C4-2B (cell line): ENCODE measurements around the gene KCNJ6.
A peak's percentile ranks its signal among the peaks of the same experiment; 100 is the strongest.

Experiments used
- H3K27ac ChIP-seq: fragments of 450-650 bp; 2 replicates; pipeline ENCODE4 v1.5.1; 2017
- CTCF ChIP-seq: fragments of 450-650 bp; conservative IDR thresholded peaks from 2 replicates; pipeline ENCODE4 v1.5.1; 2017; ENCODE audit warnings: mild to moderate bottlenecking
- ZFX ChIP-seq: fragments of 450-650 bp; IDR thresholded peaks from 2 replicates; pipeline ENCODE4 v1.6.1; 2017

Gene KCNJ6

DNA sequence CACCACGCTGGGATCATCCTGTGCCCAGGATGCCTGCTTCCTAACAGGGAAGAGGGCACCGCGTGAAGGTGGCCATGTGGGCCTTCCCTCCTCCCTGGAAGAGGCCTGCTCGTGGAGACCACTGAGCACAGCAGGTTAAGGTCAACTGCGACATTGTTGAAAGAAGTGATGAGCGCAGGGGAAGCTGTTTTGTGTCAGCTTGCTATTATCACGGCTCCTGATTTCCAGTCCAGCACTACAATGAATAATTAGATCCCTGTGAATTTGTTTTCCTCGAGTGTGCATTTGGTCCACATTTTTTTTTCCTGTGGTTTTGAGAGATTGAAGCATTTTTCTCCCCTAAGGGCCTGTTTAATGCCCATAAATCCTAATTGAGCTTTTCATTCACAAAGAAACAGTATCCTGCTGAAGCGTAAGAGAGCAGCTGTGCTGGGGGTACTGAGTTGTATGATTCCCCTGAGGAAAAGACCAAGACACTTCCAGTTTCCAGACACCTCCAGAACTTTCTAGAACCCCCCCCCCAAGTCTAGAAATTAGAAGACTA is 204.9 kb downstream of the KCNJ6 start:
- TF ChIP-seq ZFX = no peak
- no peak for TF ChIP-seq CTCF
- H3K27ac ChIP-seq = no peak overlapping the region

DNA sequence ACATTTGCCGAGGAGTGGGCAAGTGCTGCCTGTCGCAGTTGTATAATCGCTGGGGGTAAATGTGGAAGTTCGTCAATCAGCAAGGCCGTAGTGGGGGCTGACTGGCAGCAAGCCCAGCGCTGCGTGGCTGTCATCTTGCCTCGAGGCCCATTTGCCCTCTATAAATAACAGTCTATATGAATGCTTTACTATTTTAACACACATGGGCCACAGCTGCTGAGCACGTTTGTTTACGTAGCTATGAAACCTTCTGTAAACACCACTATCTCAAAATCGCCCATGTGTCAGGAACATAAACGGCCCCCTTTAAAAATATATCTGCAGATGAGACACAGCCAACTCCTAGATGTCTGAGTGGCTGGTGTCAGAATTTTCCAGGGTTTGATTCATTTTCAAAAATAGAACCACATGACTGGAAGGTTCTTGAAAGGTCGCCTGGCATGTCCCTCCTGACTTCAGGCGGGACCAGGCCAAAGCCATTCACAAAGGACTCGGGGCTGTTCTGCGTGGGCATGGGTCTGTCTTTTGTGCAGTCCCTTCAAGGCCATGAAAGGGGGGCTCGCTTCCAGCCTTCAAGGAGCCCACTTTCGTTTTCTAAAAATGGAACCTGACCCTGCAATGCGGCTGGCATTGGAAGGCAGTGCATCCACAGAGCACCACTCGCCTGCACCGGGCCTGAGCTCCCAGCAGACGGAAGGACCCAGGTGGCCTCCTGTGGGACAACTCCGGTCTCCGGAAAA is 205.5 kb downstream of the KCNJ6 start:
- no peak overlapping the region for H3K27ac ChIP-seq
- TF ChIP-seq ZFX (no peak), CTCF (no peak)

GRCh38 chr21:37704751-37705150 is 211.5 kb downstream of the KCNJ6 start:
- H3K27ac ChIP-seq = no peak overlapping the region
- TF ChIP-seq CTCF (no peak), ZFX (no peak)

- TF ChIP-seq CTCF (no peak), ZFX (no peak)
- H3K27ac ChIP-seq = no peak overlapping the region
Measured at GRCh38 chr21:37702241-37702640, 214.0 kb downstream of the KCNJ6 start.

DNA sequence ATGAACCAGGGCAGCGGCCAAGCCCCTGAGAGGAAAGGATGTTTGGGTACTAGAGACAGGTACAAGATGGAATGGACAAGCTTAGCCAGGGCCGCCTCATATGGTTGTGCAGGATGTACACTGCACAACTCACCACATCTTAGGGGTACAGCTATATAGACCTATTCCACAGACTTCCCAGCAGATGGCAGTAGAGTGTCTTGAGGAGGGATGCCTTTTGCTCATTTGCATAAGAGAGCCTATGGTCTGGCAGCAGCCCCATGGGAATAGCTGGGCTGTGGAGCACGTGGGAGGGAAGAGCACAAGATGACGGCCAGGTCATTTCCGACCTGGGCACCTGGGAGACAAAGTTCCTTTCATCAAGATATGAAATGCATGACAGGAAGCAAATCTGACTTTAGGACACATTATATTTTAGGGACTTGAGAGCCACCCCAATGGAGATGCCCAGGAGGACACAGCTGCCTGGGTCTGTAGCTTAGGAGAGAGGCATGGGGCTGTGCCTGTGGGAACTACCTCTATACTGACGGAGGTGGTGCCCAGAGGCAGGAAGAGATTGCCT is 215.5 kb downstream of the KCNJ6 start:
- no peak overlapping the region for H3K27ac ChIP-seq
- TF ChIP-seq ZFX (no peak), CTCF (peak; percentile 82)

DNA sequence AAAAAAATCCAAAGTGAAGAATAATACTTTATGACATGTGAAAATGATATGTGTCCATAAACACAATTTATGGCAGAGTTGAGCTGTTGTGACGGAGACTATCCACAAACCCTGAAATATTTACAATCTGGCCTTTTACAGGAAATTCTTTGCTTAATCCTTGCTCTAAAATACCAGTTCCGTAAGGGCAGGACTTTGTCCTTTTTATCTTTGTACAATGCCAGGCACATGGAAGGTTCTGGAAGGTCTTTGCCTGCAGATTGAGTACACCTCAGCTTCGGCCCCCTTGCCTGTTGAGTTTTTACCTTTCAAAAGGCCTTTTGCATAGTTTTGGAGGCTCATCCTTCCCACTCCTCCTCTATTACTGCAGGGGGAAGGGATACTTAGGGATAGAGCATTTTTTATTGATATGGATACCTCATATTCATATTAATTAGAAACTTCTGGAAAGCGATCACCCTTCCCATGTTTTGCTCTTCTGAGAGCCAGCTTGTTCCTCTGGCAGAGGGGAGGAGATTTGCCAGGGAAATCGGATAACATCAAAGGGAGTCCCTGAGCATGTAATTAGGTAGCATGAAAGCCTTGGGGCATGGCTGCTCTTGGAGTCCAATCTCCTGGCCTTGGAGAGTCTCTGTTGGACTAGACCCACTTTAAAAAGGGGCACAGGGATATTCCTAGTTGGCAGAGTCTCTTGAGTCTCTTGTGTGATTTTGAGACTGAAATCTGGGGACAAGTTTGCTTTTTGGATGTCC is 217.1 kb downstream of the KCNJ6 start:
- no peak for TF ChIP-seq ZFX
- no peak for TF ChIP-seq CTCF
- H3K27ac ChIP-seq = no peak overlapping the region

DNA sequence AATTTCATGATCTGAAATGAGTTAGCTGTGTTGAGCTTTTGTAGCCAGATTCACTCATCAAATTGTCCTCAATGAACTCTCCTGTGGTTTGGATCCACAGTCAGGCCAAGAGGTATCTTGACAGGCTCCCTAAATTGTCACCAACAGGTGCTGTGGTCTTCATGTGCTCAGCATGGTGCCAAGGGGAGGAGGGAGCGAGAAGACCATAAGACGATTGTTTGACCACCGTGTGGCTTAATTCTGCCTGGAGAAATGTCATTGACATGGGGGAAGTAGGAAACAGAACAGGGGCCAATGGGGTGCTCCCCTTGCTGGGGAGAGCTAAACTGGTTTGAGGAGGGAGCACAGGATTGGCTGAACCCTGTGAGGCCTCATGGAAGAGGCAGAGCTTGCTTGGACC is 219.3 kb downstream of the KCNJ6 start:
- no peak for TF ChIP-seq ZFX
- TF ChIP-seq CTCF = no peak
- H3K27ac ChIP-seq = no peak overlapping the region
